GM12873 (cell line): ENCODE measurements around the gene PPM1H.

Experiments
- TF ChIP-seq, protein P1 (sequence below): IDR thresholded peaks from 2 replicates; pipeline ENCODE4 v1.5.1; 2012; ENCODE audit warnings: low read depth, mild to moderate bottlenecking, moderate library complexity, low read length, control low read depth; ENCODE audit not compliant: insufficient read depth; ENCODE audit errors: missing control alignments

Gene PPM1H

GRCh38 chr12:62720661-62721330 is 214.2 kb downstream of the PPM1H start:
- TF ChIP-seq, protein P1, sequence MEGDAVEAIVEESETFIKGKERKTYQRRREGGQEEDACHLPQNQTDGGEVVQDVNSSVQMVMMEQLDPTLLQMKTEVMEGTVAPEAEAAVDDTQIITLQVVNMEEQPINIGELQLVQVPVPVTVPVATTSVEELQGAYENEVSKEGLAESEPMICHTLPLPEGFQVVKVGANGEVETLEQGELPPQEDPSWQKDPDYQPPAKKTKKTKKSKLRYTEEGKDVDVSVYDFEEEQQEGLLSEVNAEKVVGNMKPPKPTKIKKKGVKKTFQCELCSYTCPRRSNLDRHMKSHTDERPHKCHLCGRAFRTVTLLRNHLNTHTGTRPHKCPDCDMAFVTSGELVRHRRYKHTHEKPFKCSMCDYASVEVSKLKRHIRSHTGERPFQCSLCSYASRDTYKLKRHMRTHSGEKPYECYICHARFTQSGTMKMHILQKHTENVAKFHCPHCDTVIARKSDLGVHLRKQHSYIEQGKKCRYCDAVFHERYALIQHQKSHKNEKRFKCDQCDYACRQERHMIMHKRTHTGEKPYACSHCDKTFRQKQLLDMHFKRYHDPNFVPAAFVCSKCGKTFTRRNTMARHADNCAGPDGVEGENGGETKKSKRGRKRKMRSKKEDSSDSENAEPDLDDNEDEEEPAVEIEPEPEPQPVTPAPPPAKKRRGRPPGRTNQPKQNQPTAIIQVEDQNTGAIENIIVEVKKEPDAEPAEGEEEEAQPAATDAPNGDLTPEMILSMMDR = no peak

GRCh38 chr12:62720025-62720424 is 214.9 kb downstream of the PPM1H start:
- TF ChIP-seq, protein P1 = no peak

- TF ChIP-seq, protein P1 = no peak
Observed at GRCh38 chr12:62718762-62719426, 216.1 kb downstream of the PPM1H start.

DNA sequence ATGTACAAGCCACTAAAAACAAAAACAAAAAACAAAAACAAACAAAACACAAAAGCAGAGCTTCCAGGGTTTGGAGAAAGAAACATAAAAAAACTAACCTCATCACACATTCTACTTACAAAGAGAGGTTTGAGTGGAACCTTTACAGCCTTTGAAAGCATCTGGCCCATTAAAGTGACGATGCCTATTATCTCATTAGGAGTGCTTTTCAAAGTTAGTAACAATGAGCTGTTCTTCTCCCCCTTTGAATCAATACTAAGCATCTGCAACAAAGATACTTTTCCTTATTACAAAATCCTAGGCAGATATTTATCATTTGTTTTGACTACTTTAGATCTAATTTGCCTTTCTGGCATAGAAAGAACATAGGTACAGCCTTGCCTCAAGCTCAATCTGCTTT is 217.3 kb downstream of the PPM1H start:
- TF ChIP-seq, protein P1 = no peak

DNA sequence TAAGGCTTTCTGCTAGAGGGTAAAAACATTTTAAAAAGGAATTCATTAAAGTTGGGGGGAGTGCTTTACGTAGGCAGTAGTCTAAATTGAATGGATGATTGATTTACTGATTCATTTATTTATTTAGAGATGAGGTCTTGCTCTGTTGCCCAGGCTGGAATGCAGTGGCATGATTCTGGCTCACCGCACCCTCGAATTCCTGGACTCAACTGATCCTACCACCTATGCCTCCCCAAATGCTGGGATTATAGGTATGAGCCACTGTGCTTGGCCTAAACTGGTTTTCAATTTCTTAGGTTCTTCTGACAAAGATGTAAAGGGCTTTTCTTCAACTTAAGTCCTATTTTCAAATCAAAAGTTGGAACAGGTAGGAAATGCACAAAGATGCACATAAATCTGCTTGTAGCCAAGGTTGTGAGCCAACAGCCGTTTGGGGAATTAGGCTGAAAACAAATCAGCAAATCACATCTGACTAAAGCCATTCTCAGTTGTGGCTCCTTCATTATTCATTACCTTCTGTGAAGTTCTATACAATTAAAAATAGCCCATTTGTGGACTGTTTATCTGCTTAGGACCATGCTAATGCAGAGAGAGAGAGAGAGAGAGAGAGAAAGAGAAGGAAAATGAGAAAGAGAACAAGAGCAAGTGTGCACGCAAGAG is 218.0 kb downstream of the PPM1H start:
- TF ChIP-seq, protein P1 = no peak

DNA sequence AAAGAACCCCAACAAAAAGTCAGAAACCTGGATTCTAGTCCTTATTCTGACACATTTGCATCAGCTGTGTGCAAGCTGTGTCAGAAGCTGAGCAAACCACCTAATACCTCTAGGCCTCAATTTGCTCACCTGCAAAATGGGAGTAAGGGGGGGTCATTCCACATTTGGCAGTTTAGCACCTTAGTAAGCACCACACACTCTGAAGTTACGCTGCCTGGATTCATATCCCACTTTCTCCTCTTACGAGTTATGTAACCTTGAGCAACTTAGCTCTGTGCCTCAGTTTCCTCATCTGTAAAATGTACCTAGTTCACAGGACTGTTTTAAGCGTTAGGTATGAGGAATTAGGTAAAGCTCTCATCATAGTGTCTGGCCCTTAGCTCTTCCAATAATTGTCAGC is 218.9 kb downstream of the PPM1H start:
- TF ChIP-seq, protein P1 = no peak
